Fibroblast of the aortic adventitia (primary cell): ENCODE data around the gene CYTH1. TPM values are rescaled to one million over a fixed set of nuclear protein-coding genes. Genes with fewer than 3 reads are reported as not detected.

Experiments
- DNase-seq: peaks from one replicate; pipeline ENCODE4 v3.0.0-alpha.2; 2010; ENCODE audit warnings: low read depth
- H3K4me3 ChIP-seq: 2 replicates; pipeline ENCODE4 v1.5.1; 2011; ENCODE audit warnings: low read depth, mild to moderate bottlenecking, control low read depth, low read length, moderate library complexity
- CTCF ChIP-seq: IDR thresholded peaks from 2 replicates; pipeline ENCODE4 v1.5.1; 2011; ENCODE audit warnings: mild to moderate bottlenecking, low read length, control low read depth, inconsistent platforms; ENCODE audit not compliant: insufficient read depth
- total RNA-seq: library from RNA; depleted of rRNA; stranded (reverse); fragments of >200 nt; gene quantifications from 2 replicates; pipeline ENCODE4 v1.2.3, GENCODE V29; 2012; ENCODE audit warnings: low replicate concordance

The CYTH1 gene
- total RNA-seq, 1 donor: 13.8 TPM

GRCh38 chr17:78655251-78655940 is 126.7 kb downstream of the CYTH1 start:
- TF ChIP-seq CTCF: no peak
- H3K4me3 ChIP-seq: no peak overlapping the region
- no peak for DNase-seq

- TF ChIP-seq CTCF: no peak
- H3K4me3 ChIP-seq: no peak overlapping the region
- no peak for DNase-seq
These were observed 127.7 kb downstream of the CYTH1 start for GRCh38 chr17:78654325-78654724.

- no peak for TF ChIP-seq CTCF
- peak; percentile 35 for DNase-seq
- H3K4me3 ChIP-seq: no peak overlapping the region
These were observed 128.7 kb downstream of the CYTH1 start for GRCh38 chr17:78653382-78653781.

GRCh38 chr17:78652913-78653312 is 129.2 kb downstream of the CYTH1 start:
- H3K4me3 ChIP-seq: no peak overlapping the region
- no peak for DNase-seq
- TF ChIP-seq CTCF: no peak

- no peak for DNase-seq
- no peak for TF ChIP-seq CTCF
- H3K4me3 ChIP-seq: no peak overlapping the region
These were observed 130.0 kb downstream of the CYTH1 start for GRCh38 chr17:78652024-78652423.

- no peak overlapping the region for H3K4me3 ChIP-seq
- TF ChIP-seq CTCF: no peak
- no peak for DNase-seq
These were observed 130.5 kb downstream of the CYTH1 start for GRCh38 chr17:78651554-78651953.

- DNase-seq: no peak
- TF ChIP-seq CTCF: no peak
- H3K4me3 ChIP-seq: no peak overlapping the region
These were observed 131.9 kb downstream of the CYTH1 start for GRCh38 chr17:78650093-78650715.
